ENCODE measurements around the gene KRT16. TPM values are rescaled to one million over a fixed set of nuclear protein-coding genes. Genes with fewer than 3 reads are reported as not detected.
"Not testable (repeated sequence)": the region's sequence is repeated elsewhere in the genome, so short reads cannot be mapped to it uniquely, and the experiment has no call there.

Gene KRT16
- total RNA-seq, 2 donors from 2014 or later, result 4.0 to 6.7 TPM

DNA sequence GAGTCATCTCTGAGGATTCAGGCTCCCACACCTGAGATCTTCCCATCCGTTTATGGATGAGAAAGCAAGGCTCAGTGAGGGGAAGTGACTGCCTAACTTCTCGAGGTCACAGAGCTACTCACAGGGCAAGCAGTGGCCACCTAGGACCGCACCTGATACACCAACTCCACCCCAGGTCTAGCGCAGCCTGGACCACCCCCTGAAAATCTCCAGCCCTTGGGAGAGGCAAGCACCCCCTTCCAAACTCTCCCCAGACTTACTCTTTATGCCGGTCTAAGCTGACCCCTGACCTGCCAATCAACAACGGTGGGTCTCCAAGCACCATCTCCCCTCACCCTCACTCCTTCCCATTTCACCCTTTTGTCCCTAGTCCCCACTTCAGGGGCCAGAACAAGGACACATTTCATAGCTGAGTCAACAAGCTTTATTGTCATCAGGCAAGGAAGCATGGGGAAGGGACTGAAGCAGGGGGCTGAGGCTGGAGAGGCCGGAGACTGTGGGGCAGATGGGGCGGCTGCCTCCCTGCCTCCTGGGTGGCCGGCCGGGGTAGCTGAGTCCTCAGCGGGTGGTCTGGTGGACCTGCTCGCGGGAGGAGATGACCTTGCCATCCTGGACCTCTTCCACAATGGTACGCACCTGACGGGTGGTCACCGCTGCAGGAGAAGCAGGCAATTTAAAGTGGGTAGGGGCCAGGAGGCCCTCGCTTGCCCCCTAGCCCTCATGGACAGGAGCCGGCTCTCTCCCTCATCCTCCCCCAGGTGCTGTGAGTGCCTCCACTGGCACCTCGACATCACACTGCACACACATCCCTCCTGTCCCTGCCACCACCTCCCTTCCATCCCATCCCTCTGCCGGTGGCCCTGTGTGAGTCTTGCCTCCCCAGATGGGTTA lies 6.7 kb upstream of the KRT16 start:
- no peaks in the 10 kb centered on the region for H3K9me3 ChIP-seq
- H3K27ac ChIP-seq, result peak overlapping the region in 1 of 2 donors; percentile 23
- TF ChIP-seq, protein P1, sequence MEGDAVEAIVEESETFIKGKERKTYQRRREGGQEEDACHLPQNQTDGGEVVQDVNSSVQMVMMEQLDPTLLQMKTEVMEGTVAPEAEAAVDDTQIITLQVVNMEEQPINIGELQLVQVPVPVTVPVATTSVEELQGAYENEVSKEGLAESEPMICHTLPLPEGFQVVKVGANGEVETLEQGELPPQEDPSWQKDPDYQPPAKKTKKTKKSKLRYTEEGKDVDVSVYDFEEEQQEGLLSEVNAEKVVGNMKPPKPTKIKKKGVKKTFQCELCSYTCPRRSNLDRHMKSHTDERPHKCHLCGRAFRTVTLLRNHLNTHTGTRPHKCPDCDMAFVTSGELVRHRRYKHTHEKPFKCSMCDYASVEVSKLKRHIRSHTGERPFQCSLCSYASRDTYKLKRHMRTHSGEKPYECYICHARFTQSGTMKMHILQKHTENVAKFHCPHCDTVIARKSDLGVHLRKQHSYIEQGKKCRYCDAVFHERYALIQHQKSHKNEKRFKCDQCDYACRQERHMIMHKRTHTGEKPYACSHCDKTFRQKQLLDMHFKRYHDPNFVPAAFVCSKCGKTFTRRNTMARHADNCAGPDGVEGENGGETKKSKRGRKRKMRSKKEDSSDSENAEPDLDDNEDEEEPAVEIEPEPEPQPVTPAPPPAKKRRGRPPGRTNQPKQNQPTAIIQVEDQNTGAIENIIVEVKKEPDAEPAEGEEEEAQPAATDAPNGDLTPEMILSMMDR (IDR thresholded peaks at IDR 0.05), result no peak
- TF ChIP-seq POLR2A (IDR thresholded peaks at IDR 0.05) (no peak), POLR2AphosphoS5 (IDR thresholded peaks at IDR 0.05) (peak; percentile 36)
- H3K27me3 ChIP-seq (replicated peaks; ENCODE audit: insufficient read depth), result no peaks in the 10 kb centered on the region
- intact Hi-C loops (cut with DNase I), result no loop called here
- no peaks in the 10 kb centered on the region for H3K36me3 ChIP-seq
- DNase-seq (ENCODE audit: low spot score), result no peak
- no peak overlapping the region for H3K4me3 ChIP-seq
- no peaks in the 10 kb centered on the region for H3K4me1 ChIP-seq (replicated peaks)
- WGBS, result 85% methylated on average over 19 of the region's 20 CpGs

- H3K9me3 ChIP-seq, result no peaks in the 10 kb centered on the region
- peak overlapping the region in 1 of 2 donors; percentile 23 for H3K27ac ChIP-seq
- H3K4me1 ChIP-seq (replicated peaks), result no peaks in the 10 kb centered on the region
- DNase-seq (ENCODE audit: low spot score), result no peak
- 56% methylated on average over 13 of the region's 13 CpGs for WGBS
- no peaks in the 10 kb centered on the region for H3K27me3 ChIP-seq (replicated peaks; ENCODE audit: insufficient read depth)
- intact Hi-C loops (cut with DNase I), result no loop called here
- no peak overlapping the region for H3K4me3 ChIP-seq
- no peaks in the 10 kb centered on the region for H3K36me3 ChIP-seq
- TF ChIP-seq, protein P1 (IDR thresholded peaks at IDR 0.05), result no peak
- no peak for TF ChIP-seq POLR2A (IDR thresholded peaks at IDR 0.05)
- no peak for TF ChIP-seq POLR2AphosphoS5 (IDR thresholded peaks at IDR 0.05)
Observed at GRCh38 chr17:41618341-41619035, 5.9 kb upstream of the KRT16 start.

DNA sequence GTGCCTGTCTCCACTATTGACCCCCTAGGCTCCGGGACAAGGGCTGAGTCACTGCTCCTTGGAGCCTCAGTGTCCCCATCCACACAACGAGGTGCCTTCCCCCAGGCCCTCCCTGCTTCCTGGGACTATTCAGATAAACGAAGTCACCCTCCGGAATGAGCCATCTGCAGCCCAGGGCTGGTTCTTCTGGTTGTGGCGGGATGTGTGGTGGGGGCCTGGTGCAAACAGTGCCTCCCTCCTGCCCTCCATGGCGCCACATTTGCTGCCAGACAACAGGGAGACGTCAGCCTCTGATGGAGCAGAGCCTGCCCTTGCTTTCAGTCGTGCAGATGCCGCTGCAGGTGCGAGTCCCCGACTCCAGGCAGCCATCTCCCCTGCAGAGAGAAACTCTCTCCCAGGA lies 5.1 kb upstream of the KRT16 start:
- H3K27me3 ChIP-seq (replicated peaks; ENCODE audit: insufficient read depth), result no peaks in the 10 kb centered on the region
- 40% methylated on average over 11 of the region's 11 CpGs for WGBS

DNA sequence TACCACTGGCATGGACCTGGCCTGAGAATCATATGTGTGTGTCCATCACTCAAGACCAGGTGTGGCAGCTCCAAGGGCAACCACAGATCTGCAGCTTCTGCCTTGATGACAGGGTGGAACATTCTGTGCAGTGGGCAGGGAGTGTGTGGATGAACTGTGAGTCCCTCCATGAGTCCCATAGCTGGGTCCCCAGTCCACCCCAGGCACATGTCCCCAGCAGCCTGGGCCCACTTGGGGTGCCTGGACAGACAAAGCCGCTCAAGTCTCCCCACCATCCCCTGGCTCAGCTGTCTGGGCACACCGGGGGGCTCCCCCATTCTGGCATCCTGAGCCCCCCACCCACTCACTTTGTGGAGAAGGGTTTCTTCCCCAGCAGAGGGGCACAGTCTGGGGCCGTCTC lies 4.6 kb upstream of the KRT16 start:
- DNase-seq (ENCODE audit: low spot score), result no peak
- WGBS, result 95% methylated on average over 3 of the region's 3 CpGs
- no peaks in the 10 kb centered on the region for H3K27me3 ChIP-seq (replicated peaks; ENCODE audit: insufficient read depth)
- no peaks in the 10 kb centered on the region for H3K36me3 ChIP-seq
- no peaks in the 10 kb centered on the region for H3K4me1 ChIP-seq (replicated peaks)
- intact Hi-C loops (cut with DNase I), result no loop called here
- TF ChIP-seq POLR2AphosphoS5 (IDR thresholded peaks at IDR 0.05) (no peak), POLR2A (IDR thresholded peaks at IDR 0.05) (no peak)
- TF ChIP-seq, protein P1 (IDR thresholded peaks at IDR 0.05), result no peak
- no peak overlapping the region for H3K4me3 ChIP-seq
- no peak overlapping the region for H3K27ac ChIP-seq
- no peaks in the 10 kb centered on the region for H3K9me3 ChIP-seq

More for the DNA sequence above, 5.1 kb upstream of the KRT16 start:
- no peaks in the 10 kb centered on the region for H3K4me1 ChIP-seq (replicated peaks)
- H3K4me3 ChIP-seq, result no peak overlapping the region
- no peaks in the 10 kb centered on the region for H3K9me3 ChIP-seq
- no peaks in the 10 kb centered on the region for H3K36me3 ChIP-seq
- no peak for DNase-seq (ENCODE audit: low spot score)
- H3K27ac ChIP-seq, result no peak overlapping the region
- TF ChIP-seq POLR2A (IDR thresholded peaks at IDR 0.05) (peak; percentile 18), POLR2AphosphoS5 (IDR thresholded peaks at IDR 0.05) (no peak)
- intact Hi-C loops (cut with DNase I), result no loop called here

GRCh38 chr17:41616486-41616885 lies 3.9 kb upstream of the KRT16 start:
- H3K27me3 ChIP-seq (replicated peaks; ENCODE audit: insufficient read depth); H3K27ac ChIP-seq; H3K9me3 ChIP-seq; intact Hi-C loops (cut with DNase I); H3K4me3 ChIP-seq; DNase-seq (ENCODE audit: low spot score); H3K4me1 ChIP-seq (replicated peaks); H3K36me3 ChIP-seq: not testable (repeated sequence)
- WGBS, result 89% methylated on average over 4 of the region's 4 CpGs

Measured in prostate gland (tissue), 2 donors.